SU-DHL-6 (cell line): ENCODE measurements around the gene NTN4.

Experiments
- H2AFZ ChIP-seq: fragments of 200-600 bp; sonication (generic); 2 replicates; pipeline ENCODE4 v1.6.1; 2014; ENCODE audit warnings: low read depth, mild to moderate bottlenecking, moderate library complexity, mixed read lengths, antibody characterized with exemption, low read length; ENCODE audit not compliant: severe bottlenecking
- H3F3A ChIP-seq: fragments of 200-600 bp; shearing (Covaris generic); 2 replicates; pipeline ENCODE4 v1.6.0; 2016; ENCODE audit warnings: antibody characterized with exemption, mild to moderate bottlenecking; ENCODE audit not compliant: insufficient read depth
- H3K27ac ChIP-seq: fragments of 200-600 bp; sonication (generic); 2 replicates; pipeline ENCODE4 v1.5.1; 2016; ENCODE audit warnings: low read depth, mild to moderate bottlenecking, low read length, moderate library complexity, mixed read lengths
- H3K27me3 ChIP-seq: fragments of 200-600 bp; sonication (generic), shearing (Covaris generic); 2 replicates; pipeline ENCODE4 v1.6.0; 2014; ENCODE audit warnings: mild to moderate bottlenecking, low read length
- H3K36me3 ChIP-seq: fragments of 200-600 bp; sonication (generic); 2 replicates; pipeline ENCODE4 v1.6.1; 2014; ENCODE audit warnings: mild to moderate bottlenecking, low read length, mixed read lengths
- H3K4me2 ChIP-seq: fragments of 300-600, 200-600 bp; shearing (Covaris generic), sonication (generic); 2 replicates; pipeline ENCODE4 v1.6.0; 2014; ENCODE audit warnings: low read length, low read depth, mild to moderate bottlenecking; ENCODE audit not compliant: poor library complexity, severe bottlenecking
- H3K4me3 ChIP-seq: fragments of 200-600 bp; sonication (generic); 2 replicates; pipeline ENCODE4 v1.5.1; 2014; ENCODE audit warnings: antibody characterized with exemption, low read length, mild to moderate bottlenecking, mixed read lengths; ENCODE audit not compliant: insufficient read depth, poor library complexity, severe bottlenecking
- H3K79me2 ChIP-seq: fragments of 200-600 bp; sonication (generic); 2 replicates; pipeline ENCODE4 v1.6.1; 2014; ENCODE audit warnings: mild to moderate bottlenecking, low read length, moderate library complexity; ENCODE audit not compliant: insufficient read depth
- H3K9ac ChIP-seq: fragments of 200-600 bp; sonication (generic); 2 replicates; pipeline ENCODE4 v1.7.0; 2014; ENCODE audit warnings: mild to moderate bottlenecking, low read length
- H3K9me2 ChIP-seq: fragments of 200-600 bp; sonication (generic); replicated peaks from 2 replicates; pipeline ENCODE4 v1.6.1; 2014; ENCODE audit warnings: low read length; ENCODE audit not compliant: insufficient read depth
- H3K9me3 ChIP-seq: fragments of 200-600 bp; sonication (generic); 2 replicates; pipeline ENCODE4 v1.6.1; 2014; ENCODE audit warnings: low read length, mixed read lengths; ENCODE audit not compliant: insufficient read depth
- H4K20me1 ChIP-seq: fragments of 200-600 bp; sonication (generic); 2 replicates; pipeline ENCODE4 v1.6.1; 2014; ENCODE audit warnings: low read depth, mild to moderate bottlenecking, antibody characterized with exemption, low read length, moderate library complexity, mixed read lengths
- EZH2phosphoT487 ChIP-seq: fragments of 200-600 bp; sonication (generic), shearing (Covaris generic); conservative IDR thresholded peaks from 2 replicates; pipeline ENCODE4 v1.6.1; 2018; ENCODE audit warnings: mild to moderate bottlenecking, antibody characterized with exemption, low read length, moderate library complexity, mixed read lengths
- TF ChIP-seq, protein P1 (sequence below): fragments of 200-600 bp; sonication (generic); IDR thresholded peaks from one replicate; pipeline ENCODE4 v1.5.1; 2017; ENCODE audit warnings: antibody characterized with exemption, mild to moderate bottlenecking, low read length, moderate library complexity; ENCODE audit not compliant: insufficient read depth, poor library complexity, severe bottlenecking

NTN4 gene

DNA sequence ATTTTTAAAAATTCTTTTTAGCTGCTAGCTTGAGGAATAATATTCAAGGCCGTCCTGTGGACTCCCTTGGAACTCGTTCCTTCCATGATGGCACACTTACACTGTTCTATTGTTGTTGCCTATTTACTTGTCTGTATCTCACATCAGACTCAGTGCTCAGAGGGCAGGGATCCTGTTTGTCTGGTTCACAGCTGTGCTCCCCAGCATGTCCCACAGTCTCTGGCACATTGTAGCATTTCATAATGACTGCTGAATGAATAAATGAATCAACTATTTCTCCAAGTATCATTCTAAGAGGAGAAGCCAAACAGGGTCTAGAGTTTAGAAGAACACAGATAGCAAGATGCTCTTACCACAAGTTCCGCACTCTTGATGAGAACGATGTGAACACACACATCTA, 48.0 kb downstream of the NTN4 start:
- H2AFZ ChIP-seq, result no peak overlapping the region
- H3K36me3 ChIP-seq, result no peaks in the 10 kb centered on the region
- H3K9me3 ChIP-seq, result no peaks in the 10 kb centered on the region
- H3K9me2 ChIP-seq, result no peaks in the 10 kb centered on the region
- no peaks in the 10 kb centered on the region for H3K79me2 ChIP-seq
- H3K27me3 ChIP-seq, result 0 out of 2 replicates have a peak, but pooled peaks cover 2% of the 10 kb centered on the region
- no peak overlapping the region for H3K9ac ChIP-seq
- H3K4me3 ChIP-seq, result no peak overlapping the region
- no peak for TF ChIP-seq EZH2phosphoT487
- TF ChIP-seq, protein P1, sequence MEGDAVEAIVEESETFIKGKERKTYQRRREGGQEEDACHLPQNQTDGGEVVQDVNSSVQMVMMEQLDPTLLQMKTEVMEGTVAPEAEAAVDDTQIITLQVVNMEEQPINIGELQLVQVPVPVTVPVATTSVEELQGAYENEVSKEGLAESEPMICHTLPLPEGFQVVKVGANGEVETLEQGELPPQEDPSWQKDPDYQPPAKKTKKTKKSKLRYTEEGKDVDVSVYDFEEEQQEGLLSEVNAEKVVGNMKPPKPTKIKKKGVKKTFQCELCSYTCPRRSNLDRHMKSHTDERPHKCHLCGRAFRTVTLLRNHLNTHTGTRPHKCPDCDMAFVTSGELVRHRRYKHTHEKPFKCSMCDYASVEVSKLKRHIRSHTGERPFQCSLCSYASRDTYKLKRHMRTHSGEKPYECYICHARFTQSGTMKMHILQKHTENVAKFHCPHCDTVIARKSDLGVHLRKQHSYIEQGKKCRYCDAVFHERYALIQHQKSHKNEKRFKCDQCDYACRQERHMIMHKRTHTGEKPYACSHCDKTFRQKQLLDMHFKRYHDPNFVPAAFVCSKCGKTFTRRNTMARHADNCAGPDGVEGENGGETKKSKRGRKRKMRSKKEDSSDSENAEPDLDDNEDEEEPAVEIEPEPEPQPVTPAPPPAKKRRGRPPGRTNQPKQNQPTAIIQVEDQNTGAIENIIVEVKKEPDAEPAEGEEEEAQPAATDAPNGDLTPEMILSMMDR, result no peak
- no peaks in the 10 kb centered on the region for H3F3A ChIP-seq
- no peak overlapping the region for H3K27ac ChIP-seq
- H3K4me2 ChIP-seq, result no peak overlapping the region
- H4K20me1 ChIP-seq, result no peaks in the 10 kb centered on the region

DNA sequence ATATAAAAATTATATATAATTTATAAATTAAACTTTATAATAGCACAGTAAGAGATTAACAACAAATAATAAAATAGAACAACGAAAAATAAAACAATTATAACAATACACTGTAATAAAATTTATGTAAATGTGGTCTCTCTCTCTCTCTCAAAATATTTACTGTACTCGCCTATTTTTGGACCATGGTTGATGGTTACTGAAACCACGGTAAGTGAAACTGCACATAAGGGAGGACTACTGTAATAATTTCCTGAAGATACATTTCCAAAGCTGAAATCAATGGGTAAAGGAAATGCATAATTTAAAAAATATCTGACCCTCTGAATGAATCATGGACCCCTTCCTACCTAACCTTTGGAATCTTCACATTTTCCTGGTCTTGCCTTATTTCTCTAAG, 48.9 kb downstream of the NTN4 start:
- no peaks in the 10 kb centered on the region for H3F3A ChIP-seq
- no peaks in the 10 kb centered on the region for H3K9me3 ChIP-seq
- no peak overlapping the region for H3K9ac ChIP-seq
- no peak overlapping the region for H3K4me2 ChIP-seq
- TF ChIP-seq, protein P1, result no peak
- TF ChIP-seq EZH2phosphoT487, result no peak
- H3K27me3 ChIP-seq, result 0 out of 2 replicates have a peak, but pooled peaks cover 2% of the 10 kb centered on the region
- H4K20me1 ChIP-seq, result no peaks in the 10 kb centered on the region
- H3K27ac ChIP-seq, result no peak overlapping the region
- H3K36me3 ChIP-seq, result no peaks in the 10 kb centered on the region
- H2AFZ ChIP-seq, result no peak overlapping the region
- no peak overlapping the region for H3K4me3 ChIP-seq
- no peaks in the 10 kb centered on the region for H3K9me2 ChIP-seq
- no peaks in the 10 kb centered on the region for H3K79me2 ChIP-seq

DNA sequence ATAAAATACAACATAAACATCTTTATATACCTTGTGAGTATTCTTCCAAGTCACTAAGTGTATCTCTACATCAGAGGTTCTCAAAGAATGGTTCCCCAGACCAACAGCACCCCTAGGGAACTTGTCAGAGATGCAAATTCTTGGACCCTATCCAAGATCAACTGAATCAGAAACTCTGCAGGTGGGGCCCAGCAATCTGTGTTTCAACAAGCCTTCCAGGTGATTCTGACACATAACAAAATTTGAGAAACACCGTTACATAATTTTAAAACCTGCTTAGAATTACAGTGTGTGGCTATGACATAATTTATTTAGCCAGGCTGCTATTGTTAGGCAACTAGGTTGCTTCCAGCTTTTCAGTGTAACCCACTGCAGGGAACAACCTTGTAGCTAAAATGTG, 49.8 kb downstream of the NTN4 start:
- 0 out of 2 replicates have a peak, but pooled peaks cover 2% of the 10 kb centered on the region for H3K27me3 ChIP-seq
- H3K36me3 ChIP-seq, result no peaks in the 10 kb centered on the region
- H3K4me3 ChIP-seq, result no peak overlapping the region
- TF ChIP-seq, protein P1, result no peak
- no peak for TF ChIP-seq EZH2phosphoT487
- H3K9me3 ChIP-seq, result no peaks in the 10 kb centered on the region
- H4K20me1 ChIP-seq, result no peaks in the 10 kb centered on the region
- no peaks in the 10 kb centered on the region for H3K79me2 ChIP-seq
- H3K4me2 ChIP-seq, result no peak overlapping the region
- H3K9me2 ChIP-seq, result no peaks in the 10 kb centered on the region
- no peak overlapping the region for H3K27ac ChIP-seq
- no peak overlapping the region for H2AFZ ChIP-seq
- no peak overlapping the region for H3K9ac ChIP-seq
- H3F3A ChIP-seq, result no peaks in the 10 kb centered on the region
